Neural cell (in vitro differentiated cells): ENCODE data around the gene ANTXR1. TPM values are rescaled to one million over a fixed set of nuclear protein-coding genes. Genes with fewer than 3 reads are reported as not detected.

ENCODE experiments used
- H2AFZ ChIP-seq: fragments of 200-600, 300-800 bp; sonication (generic), shearing (Covaris generic); 2 replicates; pipeline ENCODE4 v1.6.0; 2014; ENCODE audit warnings: low read depth, mild to moderate bottlenecking, antibody characterized with exemption, low read length, moderate library complexity
- H3F3A ChIP-seq: fragments of 200-600 bp; shearing (Covaris generic); 2 replicates; pipeline ENCODE4 v1.6.1; 2016; ENCODE audit warnings: mild to moderate bottlenecking, moderate library complexity, mixed read lengths, antibody characterized with exemption, low read length; ENCODE audit not compliant: insufficient read depth, poor library complexity, severe bottlenecking
- H3K27ac ChIP-seq: fragments of 200-600, 300-800 bp; sonication (generic), shearing (Covaris generic); 2 replicates; pipeline ENCODE4 v1.5.1; 2014; ENCODE audit warnings: mild to moderate bottlenecking, low read length, moderate library complexity
- H3K27me3 ChIP-seq: fragments of 300-800, 200-600 bp; sonication (generic), shearing (Covaris generic); 2 replicates; pipeline ENCODE4 v1.6.0; 2014; ENCODE audit warnings: mild to moderate bottlenecking, low read depth, low read length, moderate library complexity; ENCODE audit not compliant: insufficient read depth
- H3K36me3 ChIP-seq: fragments of 300-800, 200-600 bp; sonication (generic), shearing (Covaris generic); 2 replicates; pipeline ENCODE4 v1.5.1; 2014; ENCODE audit warnings: mild to moderate bottlenecking, antibody characterized with exemption, low read length, moderate library complexity; ENCODE audit not compliant: insufficient read depth
- H3K4me2 ChIP-seq: fragments of 300-800, 200-600 bp; sonication (generic), shearing (Covaris generic); 2 replicates; pipeline ENCODE4 v1.6.0; 2014; ENCODE audit warnings: mild to moderate bottlenecking, low read length
- H3K4me3 ChIP-seq: fragments of 300-800, 200-600 bp; sonication (generic), shearing (Covaris generic); 2 replicates; pipeline ENCODE4 v1.5.1; 2014; ENCODE audit warnings: mild to moderate bottlenecking, low read length, moderate library complexity
- H3K79me2 ChIP-seq: fragments of 200-600 bp; shearing (Covaris generic); replicated peaks from 2 replicates; pipeline ENCODE4 v1.6.0; 2014; ENCODE audit warnings: mild to moderate bottlenecking, low read length, moderate library complexity; ENCODE audit not compliant: insufficient read depth
- H3K9ac ChIP-seq: fragments of 300-800, 200-600 bp; sonication (generic), shearing (Covaris generic); 2 replicates; pipeline ENCODE4 v1.6.1; 2016; ENCODE audit warnings: mild to moderate bottlenecking, low read length, mixed read lengths
- H3K9me2 ChIP-seq: fragments of 200-600 bp; shearing (Covaris generic); 2 replicates; pipeline ENCODE4 v1.6.1; 2016; ENCODE audit warnings: mild to moderate bottlenecking, low read length, mixed read lengths; ENCODE audit not compliant: insufficient read depth
- H3K9me3 ChIP-seq: fragments of 200-600, 300-800 bp; sonication (generic), shearing (Covaris generic); 2 replicates; pipeline ENCODE4 v1.6.1; 2016; ENCODE audit warnings: mild to moderate bottlenecking, mixed run types, low read length, moderate library complexity, mixed read lengths
- H4K20me1 ChIP-seq: fragments of 200-600 bp; shearing (Covaris generic); 2 replicates; pipeline ENCODE4 v1.6.1; 2016; ENCODE audit warnings: mild to moderate bottlenecking, mixed run types; ENCODE audit not compliant: insufficient read depth
- EP300 ChIP-seq: fragments of 450-650 bp; conservative IDR thresholded peaks from 2 replicates; pipeline ENCODE4 v1.6.1; 2014; ENCODE audit warnings: antibody characterized with exemption, mild to moderate bottlenecking, moderate library complexity; ENCODE audit not compliant: poor library complexity, severe bottlenecking
- EZH2 ChIP-seq: fragments of 200-600, 300-800 bp; shearing (Covaris generic), sonication (generic); IDR thresholded peaks from 2 replicates; pipeline ENCODE4 v1.6.1; 2014; ENCODE audit warnings: antibody characterized with exemption, low read length, borderline replicate concordance, mild to moderate bottlenecking; ENCODE audit not compliant: insufficient read depth, poor library complexity, severe bottlenecking
- MXI1 ChIP-seq: fragments of 450-650 bp; conservative IDR thresholded peaks from 2 replicates; pipeline ENCODE4 v1.6.1; 2014; ENCODE audit warnings: antibody characterized with exemption, mild to moderate bottlenecking; ENCODE audit not compliant: poor library complexity, severe bottlenecking
- POLR2AphosphoS5 ChIP-seq: IDR thresholded peaks from 2 replicates; pipeline ENCODE4 v1.6.1; 2012
- RAD21 ChIP-seq: fragments of 450-650 bp; conservative IDR thresholded peaks from 2 replicates; pipeline ENCODE4 v1.6.1; 2014; ENCODE audit warnings: antibody characterized with exemption, mild to moderate bottlenecking, moderate library complexity
- SMC3 ChIP-seq: fragments of 450-650 bp; conservative IDR thresholded peaks from 2 replicates; pipeline ENCODE4 v1.6.1; 2014; ENCODE audit warnings: antibody characterized with exemption, mild to moderate bottlenecking, moderate library complexity; ENCODE audit not compliant: poor library complexity
- TAF1 ChIP-seq: IDR thresholded peaks from 2 replicates; pipeline ENCODE4 v1.6.1; 2012; ENCODE audit warnings: low read depth
- polyA plus RNA-seq: library from polyadenylated mRNA; depleted of rRNA; stranded (reverse); fragments of >200 nt; gene quantifications from 2 replicates; pipeline ENCODE4 v1.2.3, GENCODE V29; 2014
- TF ChIP-seq, protein P1 (sequence below): fragments of 450-650 bp; IDR thresholded peaks from 2 replicates; pipeline ENCODE4 v1.5.1; 2014; ENCODE audit warnings: antibody characterized with exemption, mild to moderate bottlenecking, moderate library complexity; ENCODE audit not compliant: poor library complexity, severe bottlenecking
- TF ChIP-seq, protein P2 (sequence below): IDR thresholded peaks from 2 replicates; pipeline ENCODE4 v1.6.1; 2012; ENCODE audit warnings: borderline replicate concordance

ANTXR1 gene
- polyA plus RNA-seq, 1 donor from 2014 or later, result 4.9 TPM

DNA sequence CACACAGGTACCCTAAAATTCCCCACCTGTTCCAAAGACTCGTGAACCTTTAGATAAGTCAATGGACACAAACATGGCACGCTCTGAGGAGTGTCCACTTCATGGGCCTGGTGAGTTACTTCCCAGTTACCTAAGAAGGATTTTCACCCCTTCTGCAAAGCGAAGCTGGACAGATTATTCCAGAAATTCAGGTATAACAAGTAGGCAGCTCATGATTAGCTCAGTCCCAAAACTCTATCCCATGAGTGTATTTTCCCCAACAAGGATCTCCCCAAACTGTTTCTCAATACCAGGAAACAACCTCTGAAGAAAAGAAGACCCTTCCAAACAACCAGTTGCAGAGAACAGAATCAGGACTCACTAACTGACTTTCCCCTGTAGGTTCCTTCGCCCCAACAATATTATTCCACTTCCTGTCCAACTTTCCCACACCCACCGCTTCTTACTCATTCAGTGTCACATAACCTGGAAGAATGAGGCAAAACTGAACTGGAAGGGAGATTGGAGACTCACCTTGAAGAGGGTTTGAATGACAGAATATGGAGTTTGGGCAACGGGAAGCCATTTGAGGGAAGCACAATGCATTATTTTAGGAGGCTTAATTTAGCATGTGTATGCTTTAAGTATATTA lies 120.1 kb downstream of the ANTXR1 start:
- no peaks in the 10 kb centered on the region for H3F3A ChIP-seq
- no peaks in the 10 kb centered on the region for H3K79me2 ChIP-seq
- no peaks in the 10 kb centered on the region for H4K20me1 ChIP-seq
- no peaks in the 10 kb centered on the region for H3K9me3 ChIP-seq
- TF ChIP-seq RAD21 (no peak), EP300 (no peak), POLR2AphosphoS5 (no peak), MXI1 (no peak), SMC3 (no peak), TAF1 (no peak), EZH2 (no peak)
- TF ChIP-seq, protein P1, sequence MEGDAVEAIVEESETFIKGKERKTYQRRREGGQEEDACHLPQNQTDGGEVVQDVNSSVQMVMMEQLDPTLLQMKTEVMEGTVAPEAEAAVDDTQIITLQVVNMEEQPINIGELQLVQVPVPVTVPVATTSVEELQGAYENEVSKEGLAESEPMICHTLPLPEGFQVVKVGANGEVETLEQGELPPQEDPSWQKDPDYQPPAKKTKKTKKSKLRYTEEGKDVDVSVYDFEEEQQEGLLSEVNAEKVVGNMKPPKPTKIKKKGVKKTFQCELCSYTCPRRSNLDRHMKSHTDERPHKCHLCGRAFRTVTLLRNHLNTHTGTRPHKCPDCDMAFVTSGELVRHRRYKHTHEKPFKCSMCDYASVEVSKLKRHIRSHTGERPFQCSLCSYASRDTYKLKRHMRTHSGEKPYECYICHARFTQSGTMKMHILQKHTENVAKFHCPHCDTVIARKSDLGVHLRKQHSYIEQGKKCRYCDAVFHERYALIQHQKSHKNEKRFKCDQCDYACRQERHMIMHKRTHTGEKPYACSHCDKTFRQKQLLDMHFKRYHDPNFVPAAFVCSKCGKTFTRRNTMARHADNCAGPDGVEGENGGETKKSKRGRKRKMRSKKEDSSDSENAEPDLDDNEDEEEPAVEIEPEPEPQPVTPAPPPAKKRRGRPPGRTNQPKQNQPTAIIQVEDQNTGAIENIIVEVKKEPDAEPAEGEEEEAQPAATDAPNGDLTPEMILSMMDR, result no peak
- TF ChIP-seq, protein P2, sequence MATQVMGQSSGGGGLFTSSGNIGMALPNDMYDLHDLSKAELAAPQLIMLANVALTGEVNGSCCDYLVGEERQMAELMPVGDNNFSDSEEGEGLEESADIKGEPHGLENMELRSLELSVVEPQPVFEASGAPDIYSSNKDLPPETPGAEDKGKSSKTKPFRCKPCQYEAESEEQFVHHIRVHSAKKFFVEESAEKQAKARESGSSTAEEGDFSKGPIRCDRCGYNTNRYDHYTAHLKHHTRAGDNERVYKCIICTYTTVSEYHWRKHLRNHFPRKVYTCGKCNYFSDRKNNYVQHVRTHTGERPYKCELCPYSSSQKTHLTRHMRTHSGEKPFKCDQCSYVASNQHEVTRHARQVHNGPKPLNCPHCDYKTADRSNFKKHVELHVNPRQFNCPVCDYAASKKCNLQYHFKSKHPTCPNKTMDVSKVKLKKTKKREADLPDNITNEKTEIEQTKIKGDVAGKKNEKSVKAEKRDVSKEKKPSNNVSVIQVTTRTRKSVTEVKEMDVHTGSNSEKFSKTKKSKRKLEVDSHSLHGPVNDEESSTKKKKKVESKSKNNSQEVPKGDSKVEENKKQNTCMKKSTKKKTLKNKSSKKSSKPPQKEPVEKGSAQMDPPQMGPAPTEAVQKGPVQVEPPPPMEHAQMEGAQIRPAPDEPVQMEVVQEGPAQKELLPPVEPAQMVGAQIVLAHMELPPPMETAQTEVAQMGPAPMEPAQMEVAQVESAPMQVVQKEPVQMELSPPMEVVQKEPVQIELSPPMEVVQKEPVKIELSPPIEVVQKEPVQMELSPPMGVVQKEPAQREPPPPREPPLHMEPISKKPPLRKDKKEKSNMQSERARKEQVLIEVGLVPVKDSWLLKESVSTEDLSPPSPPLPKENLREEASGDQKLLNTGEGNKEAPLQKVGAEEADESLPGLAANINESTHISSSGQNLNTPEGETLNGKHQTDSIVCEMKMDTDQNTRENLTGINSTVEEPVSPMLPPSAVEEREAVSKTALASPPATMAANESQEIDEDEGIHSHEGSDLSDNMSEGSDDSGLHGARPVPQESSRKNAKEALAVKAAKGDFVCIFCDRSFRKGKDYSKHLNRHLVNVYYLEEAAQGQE, result no peak
- H3K4me2 ChIP-seq, result no peak overlapping the region
- H3K9me2 ChIP-seq, result no peaks in the 10 kb centered on the region
- H3K4me3 ChIP-seq, result no peak overlapping the region
- no peak overlapping the region for H3K27ac ChIP-seq
- no peaks in the 10 kb centered on the region for H3K27me3 ChIP-seq
- no peaks in the 10 kb centered on the region for H3K36me3 ChIP-seq
- H3K9ac ChIP-seq, result no peak overlapping the region
- H2AFZ ChIP-seq, result no peak overlapping the region

DNA sequence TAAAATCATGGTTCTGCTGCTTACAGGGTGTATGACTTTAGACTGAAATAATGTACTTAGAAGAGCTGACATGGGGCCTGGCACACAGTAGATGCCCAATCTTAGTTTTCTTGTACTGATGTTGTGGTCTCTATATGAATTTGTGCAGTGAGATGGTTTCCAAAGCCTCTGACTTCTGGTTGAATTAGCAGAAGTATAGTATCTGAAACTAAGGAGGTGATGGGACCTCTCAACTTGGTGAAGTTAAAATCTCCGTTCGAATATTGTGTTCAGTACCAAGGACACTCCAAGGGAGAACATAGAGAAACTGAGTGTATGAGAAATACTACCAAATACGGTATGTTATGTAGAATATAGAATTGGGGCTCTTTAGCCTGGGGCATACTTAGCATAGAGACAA lies 120.9 kb downstream of the ANTXR1 start:
- Histone ChIP-seq H3K9me3 (no peaks in the 10 kb centered on the region), H3K9me2 (no peaks in the 10 kb centered on the region), H3K4me2 (no peak overlapping the region), H3K27me3 (no peaks in the 10 kb centered on the region), H4K20me1 (no peaks in the 10 kb centered on the region), H3K79me2 (no peaks in the 10 kb centered on the region), H3K27ac (no peak overlapping the region), H3K9ac (no peak overlapping the region), H3K4me3 (no peak overlapping the region), H3K36me3 (no peaks in the 10 kb centered on the region), H2AFZ (no peak overlapping the region), H3F3A (no peaks in the 10 kb centered on the region)
- TF ChIP-seq TAF1, result no peak
- no peak for TF ChIP-seq MXI1
- TF ChIP-seq POLR2AphosphoS5, result no peak
- TF ChIP-seq, protein P1, result no peak
- TF ChIP-seq, protein P2, result no peak
